ENCODE measurements around the gene B9D1.
A peak's percentile ranks its signal among the peaks of the same experiment; 100 is the strongest.

The B9D1 gene

DNA sequence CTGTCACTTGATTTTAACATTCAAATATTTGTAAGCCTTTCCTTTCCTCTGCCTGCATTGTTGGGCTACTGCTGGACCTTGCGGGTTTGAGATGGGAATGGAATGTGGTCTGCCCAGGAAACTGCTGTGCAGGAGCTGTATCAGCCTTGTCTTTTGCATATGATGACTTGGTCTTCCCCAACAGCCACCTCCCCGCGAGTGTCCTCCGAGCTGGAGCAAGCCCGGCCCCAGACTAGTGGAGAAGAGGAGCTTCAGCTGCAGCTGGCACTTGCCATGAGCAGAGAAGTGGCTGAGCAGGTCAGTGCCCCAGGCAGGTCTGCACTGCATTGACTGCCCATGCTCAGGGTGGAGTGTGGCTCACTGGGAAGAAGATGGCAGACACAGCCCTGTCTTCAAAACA lies 52.8 kb downstream of the B9D1 start:
- TF ChIP-seq, protein P1, sequence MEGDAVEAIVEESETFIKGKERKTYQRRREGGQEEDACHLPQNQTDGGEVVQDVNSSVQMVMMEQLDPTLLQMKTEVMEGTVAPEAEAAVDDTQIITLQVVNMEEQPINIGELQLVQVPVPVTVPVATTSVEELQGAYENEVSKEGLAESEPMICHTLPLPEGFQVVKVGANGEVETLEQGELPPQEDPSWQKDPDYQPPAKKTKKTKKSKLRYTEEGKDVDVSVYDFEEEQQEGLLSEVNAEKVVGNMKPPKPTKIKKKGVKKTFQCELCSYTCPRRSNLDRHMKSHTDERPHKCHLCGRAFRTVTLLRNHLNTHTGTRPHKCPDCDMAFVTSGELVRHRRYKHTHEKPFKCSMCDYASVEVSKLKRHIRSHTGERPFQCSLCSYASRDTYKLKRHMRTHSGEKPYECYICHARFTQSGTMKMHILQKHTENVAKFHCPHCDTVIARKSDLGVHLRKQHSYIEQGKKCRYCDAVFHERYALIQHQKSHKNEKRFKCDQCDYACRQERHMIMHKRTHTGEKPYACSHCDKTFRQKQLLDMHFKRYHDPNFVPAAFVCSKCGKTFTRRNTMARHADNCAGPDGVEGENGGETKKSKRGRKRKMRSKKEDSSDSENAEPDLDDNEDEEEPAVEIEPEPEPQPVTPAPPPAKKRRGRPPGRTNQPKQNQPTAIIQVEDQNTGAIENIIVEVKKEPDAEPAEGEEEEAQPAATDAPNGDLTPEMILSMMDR (IDR thresholded peaks at IDR 0.05; ENCODE audit: low read depth, low read length, missing control alignments) = no peak
- DNase-seq (ENCODE audit: low read depth) = no peak

DNA sequence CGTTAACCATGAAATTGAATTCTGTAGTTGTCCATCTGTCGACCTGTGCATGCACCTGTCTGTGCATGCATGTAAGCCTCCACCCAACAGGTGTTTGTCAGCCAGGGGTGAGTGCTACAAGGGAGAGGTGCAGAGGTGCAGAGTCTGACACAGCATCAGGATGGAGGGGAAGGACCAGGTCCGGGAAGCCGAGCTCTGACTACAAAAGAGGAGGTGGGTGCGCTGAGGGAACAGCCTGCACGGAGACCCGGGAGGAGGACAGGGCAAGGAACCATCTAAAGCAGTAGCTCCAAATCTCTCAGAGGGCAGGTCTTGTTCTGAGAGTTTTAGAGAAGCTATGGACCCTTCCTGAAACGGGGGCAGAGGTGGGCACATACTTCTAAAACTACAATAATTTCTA lies 54.1 kb downstream of the B9D1 start:
- no peak overlapping the region for H3K4me3 ChIP-seq (ENCODE audit: low read depth, low read length)
- DNase-seq (ENCODE audit: low read depth) = no peak
- TF ChIP-seq, protein P1 (IDR thresholded peaks at IDR 0.05; ENCODE audit: low read depth, low read length, missing control alignments) = no peak

More for the DNA sequence above, 52.8 kb downstream of the B9D1 start:
- H3K4me3 ChIP-seq (ENCODE audit: low read depth, low read length) = no peak overlapping the region

DNA sequence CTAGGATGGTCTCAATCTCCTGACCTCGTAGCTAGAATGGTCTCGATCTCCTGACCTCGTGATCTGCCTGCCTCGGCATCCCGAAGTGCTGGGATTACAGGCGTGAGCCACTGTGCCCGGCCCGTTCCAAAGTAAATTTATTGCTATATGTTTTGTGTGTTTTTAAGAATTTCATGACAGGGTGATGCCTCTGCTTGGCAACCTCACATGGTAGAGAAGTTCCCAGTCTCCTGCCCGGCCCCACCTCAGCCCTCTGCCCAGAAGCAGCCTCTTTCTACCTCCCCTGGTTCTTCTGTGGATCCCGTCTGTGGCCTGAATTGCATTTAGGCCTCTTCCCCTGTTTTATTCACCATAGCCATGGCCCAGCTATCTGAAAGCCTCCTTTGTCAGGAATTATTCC lies 55.0 kb downstream of the B9D1 start:
- no peak for DNase-seq (ENCODE audit: low read depth)
- TF ChIP-seq, protein P1 (IDR thresholded peaks at IDR 0.05; ENCODE audit: low read depth, low read length, missing control alignments) = no peak

DNA sequence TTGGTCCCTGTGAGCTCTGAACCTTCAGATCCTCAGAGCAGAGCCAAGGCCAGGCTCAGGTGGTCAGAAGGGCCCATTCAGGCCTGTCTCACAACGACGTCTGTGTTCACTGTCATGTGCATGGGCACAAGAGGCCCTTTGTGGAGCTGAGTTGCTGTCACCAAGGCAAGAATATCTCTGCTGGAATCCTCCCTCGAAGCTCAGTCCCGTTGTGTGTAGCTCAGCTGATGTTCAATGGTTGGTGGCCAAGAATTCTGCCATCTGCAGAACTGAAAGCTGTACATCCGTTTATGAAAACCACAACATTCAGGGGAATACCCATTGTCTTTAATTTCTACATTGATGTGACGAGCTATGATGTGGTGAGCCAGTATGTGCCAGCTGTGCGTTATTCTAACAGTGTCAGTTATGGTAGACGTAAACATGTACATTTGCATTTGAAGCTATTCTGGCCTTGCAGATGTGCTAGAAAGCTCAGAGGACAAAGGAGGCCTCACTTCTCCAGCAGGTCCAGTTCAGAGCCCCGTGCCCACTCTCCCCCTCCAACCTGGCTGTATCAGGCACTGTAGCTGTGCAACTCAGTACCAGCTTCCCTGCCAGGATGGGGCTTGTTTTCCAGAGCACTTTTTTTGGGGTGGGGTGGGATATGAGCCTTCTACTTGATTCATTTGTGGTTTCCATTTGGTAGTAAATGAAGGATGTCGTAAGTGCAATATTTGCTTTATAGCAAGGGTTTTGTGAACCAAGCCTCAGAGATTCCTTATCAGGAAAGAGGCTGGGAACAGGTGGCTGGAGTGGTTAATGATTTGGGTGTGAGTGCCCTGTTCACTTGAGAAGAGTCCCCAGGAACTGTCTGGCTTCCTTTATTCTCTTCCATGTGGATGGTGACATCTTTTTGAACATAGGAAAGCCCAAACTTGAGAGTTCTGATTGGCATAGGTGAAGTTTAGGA lies 56.1 kb downstream of the B9D1 start:
- peak; percentile 74 for DNase-seq (ENCODE audit: low read depth)
- TF ChIP-seq, protein P1 (IDR thresholded peaks at IDR 0.05; ENCODE audit: low read depth, low read length, missing control alignments) = no peak
- H3K4me3 ChIP-seq (ENCODE audit: low read depth, low read length) = no peak overlapping the region

More for the DNA sequence above, 55.0 kb downstream of the B9D1 start:
- no peak overlapping the region for H3K4me3 ChIP-seq (ENCODE audit: low read depth, low read length)

DNA sequence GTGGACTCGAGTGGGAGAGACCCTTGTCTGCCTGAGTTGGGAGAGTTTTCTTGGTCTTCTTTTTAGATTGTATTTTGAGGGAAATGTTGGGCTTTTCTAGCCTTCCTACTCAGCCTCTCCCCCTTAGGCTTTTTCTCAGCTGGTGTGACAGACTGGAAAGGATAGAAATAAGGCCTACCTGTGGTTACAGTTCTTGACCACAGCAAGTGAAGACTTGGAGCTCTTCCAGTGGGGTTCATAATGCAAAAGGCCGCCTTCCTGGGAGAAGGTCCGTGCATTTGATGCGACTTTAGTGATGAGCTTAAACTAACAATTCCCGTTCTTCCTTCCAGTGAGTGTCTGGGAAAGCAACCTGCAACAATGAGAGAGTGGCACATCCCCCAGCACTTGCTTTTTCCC lies 56.8 kb downstream of the B9D1 start:
- no peak overlapping the region for H3K4me3 ChIP-seq (ENCODE audit: low read depth, low read length)
- TF ChIP-seq, protein P1 (IDR thresholded peaks at IDR 0.05; ENCODE audit: low read depth, low read length, missing control alignments) = no peak
- no peak for DNase-seq (ENCODE audit: low read depth)

DNA sequence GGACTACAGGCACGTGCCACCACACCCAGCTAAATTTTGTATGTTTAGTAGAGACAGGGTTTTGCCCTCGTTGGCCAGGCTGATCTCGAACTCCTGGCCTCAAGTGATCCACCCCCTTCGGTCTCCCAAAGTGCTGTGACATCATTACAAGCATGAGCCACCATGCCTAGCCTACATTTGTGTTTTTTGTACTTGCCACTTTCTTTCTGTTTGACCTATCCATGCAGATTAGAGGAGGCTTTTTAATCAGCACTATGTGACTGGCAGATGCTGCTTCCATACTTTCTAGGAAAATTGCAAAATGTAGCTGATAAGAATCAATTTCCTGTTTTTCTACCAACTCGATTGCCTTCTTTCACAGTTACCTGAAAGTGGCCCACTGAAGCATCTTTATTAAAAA lies 57.3 kb downstream of the B9D1 start:
- TF ChIP-seq, protein P1 (IDR thresholded peaks at IDR 0.05; ENCODE audit: low read depth, low read length, missing control alignments) = no peak
- no peak for DNase-seq (ENCODE audit: low read depth)
- H3K4me3 ChIP-seq (ENCODE audit: low read depth, low read length) = no peak overlapping the region

All from GM12864 (cell line).